Colonic mucosa (tissue), 4 donors: Measurements from ENCODE around the gene CRYAB. TPM values are rescaled to one million over a fixed set of nuclear protein-coding genes. Genes with fewer than 3 reads are reported as not detected.

Source experiments
- DNase-seq: peaks from one replicate; pipeline ENCODE4 v3.0.0-alpha.2; 2020
- H3K27ac ChIP-seq: fragments of 200-600 bp; one replicate; pipeline ENCODE4 v1.8.0; 2021
- H3K27me3 ChIP-seq: fragments of 200-600 bp; one replicate; pipeline ENCODE4 v1.8.0; 2021
- H3K36me3 ChIP-seq: fragments of 200-600 bp; one replicate; pipeline ENCODE4 v1.8.0; 2021
- H3K4me1 ChIP-seq: fragments of 200-600 bp; one replicate; pipeline ENCODE4 v1.8.0; 2021; ENCODE audit warnings: mild to moderate bottlenecking
- H3K4me3 ChIP-seq: fragments of 200-600 bp; one replicate; pipeline ENCODE4 v1.8.0; 2021
- H3K9ac ChIP-seq, 2 donors: one replicate each; pipeline ENCODE4 v1.7.0; 2013; ENCODE audit warnings: control low read depth in 2 of 2, low read depth in 2 of 2, low read length in 2 of 2
- H3K9me3 ChIP-seq: fragments of 200-600 bp; one replicate; pipeline ENCODE4 v1.8.0; 2021
- intact Hi-C: fragments of 100-400 bp; cut with DNase I; formaldehyde crosslinking; loops from one replicate; pipeline ENCODE4 v1.14.1; 2022
- total RNA-seq, 2 donors: library from RNA; stranded (reverse); fragmentation: NEBNext Ultra II Directional in 1 of 2; extraction: Animal tissue kit (Norgen Biotek cat#: 25700) in 1 of 2; gene quantifications; one replicate each; pipeline ENCODE4 v1.2.1, GENCODE V29; 2021
- TF ChIP-seq, protein P1 (sequence below): fragments of 200-600 bp; IDR thresholded peaks from one replicate; pipeline ENCODE4 v1.8.0; 2022; ENCODE audit warnings: antibody characterized with exemption, mild to moderate bottlenecking
- donor health status: healthy.
- donor health status: DM: no; HTN: no; CAD: no.
- donor health status: DM: no; HTN: no; CAD: no.

The CRYAB gene
- total RNA-seq, 2 donors from 2014 or later = 10.6 to 166 TPM

DNA sequence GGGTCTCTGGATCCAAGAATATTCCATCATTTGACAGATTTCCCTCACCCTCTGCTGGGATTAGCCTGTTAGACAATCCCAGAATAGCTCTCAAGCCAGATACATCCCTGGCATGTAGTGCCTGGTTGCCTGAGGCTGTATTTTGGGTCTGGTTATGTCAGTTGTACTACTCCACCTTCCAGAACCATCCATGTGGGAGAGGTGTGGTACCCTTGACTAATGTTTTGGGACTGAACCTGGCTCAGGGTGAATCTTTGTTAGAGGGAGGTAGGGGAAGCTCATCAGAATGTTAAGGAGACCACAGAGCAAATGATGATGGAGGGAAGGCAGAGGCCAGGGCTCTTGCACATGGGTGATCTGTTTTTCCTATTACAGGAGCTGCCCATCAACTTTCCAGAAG, 12.4 kb upstream of the CRYAB start:
- DNase-seq = no peak
- intact Hi-C loops = loop anchor here (5.0 kb wide), 1 partner anchor 42 kb away; no protein-coding TSS in a partner anchor
- TF ChIP-seq, protein P1, sequence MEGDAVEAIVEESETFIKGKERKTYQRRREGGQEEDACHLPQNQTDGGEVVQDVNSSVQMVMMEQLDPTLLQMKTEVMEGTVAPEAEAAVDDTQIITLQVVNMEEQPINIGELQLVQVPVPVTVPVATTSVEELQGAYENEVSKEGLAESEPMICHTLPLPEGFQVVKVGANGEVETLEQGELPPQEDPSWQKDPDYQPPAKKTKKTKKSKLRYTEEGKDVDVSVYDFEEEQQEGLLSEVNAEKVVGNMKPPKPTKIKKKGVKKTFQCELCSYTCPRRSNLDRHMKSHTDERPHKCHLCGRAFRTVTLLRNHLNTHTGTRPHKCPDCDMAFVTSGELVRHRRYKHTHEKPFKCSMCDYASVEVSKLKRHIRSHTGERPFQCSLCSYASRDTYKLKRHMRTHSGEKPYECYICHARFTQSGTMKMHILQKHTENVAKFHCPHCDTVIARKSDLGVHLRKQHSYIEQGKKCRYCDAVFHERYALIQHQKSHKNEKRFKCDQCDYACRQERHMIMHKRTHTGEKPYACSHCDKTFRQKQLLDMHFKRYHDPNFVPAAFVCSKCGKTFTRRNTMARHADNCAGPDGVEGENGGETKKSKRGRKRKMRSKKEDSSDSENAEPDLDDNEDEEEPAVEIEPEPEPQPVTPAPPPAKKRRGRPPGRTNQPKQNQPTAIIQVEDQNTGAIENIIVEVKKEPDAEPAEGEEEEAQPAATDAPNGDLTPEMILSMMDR = no peak
- Histone ChIP-seq H3K27me3 (no peaks in the 10 kb centered on the region), H3K4me1 (peaks cover 4% of the 10 kb centered on the region), H3K36me3 (no peaks in the 10 kb centered on the region), H3K27ac (no peak overlapping the region), H3K4me3 (no peak overlapping the region), H3K9ac (no peak overlapping the region), H3K9me3 (no peaks in the 10 kb centered on the region)

- DNase-seq = no peak
- H3K27ac ChIP-seq = peak overlapping the region; percentile 35
- no peak overlapping the region for H3K9ac ChIP-seq
- TF ChIP-seq, protein P1 = no peak
- intact Hi-C loops = loop anchor here (5.0 kb wide), 1 partner anchor 41 kb away; no protein-coding TSS in a partner anchor
- H3K27me3 ChIP-seq = no peaks in the 10 kb centered on the region
- no peaks in the 10 kb centered on the region for H3K9me3 ChIP-seq
- H3K4me1 ChIP-seq = peaks cover 6% of the 10 kb centered on the region
- H3K36me3 ChIP-seq = no peaks in the 10 kb centered on the region
- no peak overlapping the region for H3K4me3 ChIP-seq
Measured at GRCh38 chr11:111923351-111923788, 11.8 kb upstream of the CRYAB start.

DNA sequence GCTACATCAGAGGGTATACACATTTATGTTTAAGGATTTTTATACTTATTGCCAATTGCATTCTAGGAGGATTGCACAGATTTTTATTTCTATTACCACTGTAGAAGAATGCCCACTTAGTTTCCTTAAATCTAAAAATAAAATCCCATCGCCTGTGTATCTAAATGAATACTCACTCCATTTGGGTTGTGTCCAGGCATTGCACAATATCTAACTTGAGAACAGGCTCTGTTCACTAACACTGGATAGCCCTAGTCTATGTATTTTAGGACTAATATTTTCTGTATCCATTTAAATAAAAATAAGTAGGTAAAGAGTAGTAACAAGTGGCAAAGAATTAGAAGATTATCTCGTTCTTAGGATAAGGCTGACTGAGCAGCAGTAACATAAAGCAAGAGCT, 11.2 kb upstream of the CRYAB start:
- H3K36me3 ChIP-seq = no peaks in the 10 kb centered on the region
- intact Hi-C loops = loop anchor here (5.0 kb wide), 1 partner anchor 41 kb away; no protein-coding TSS in a partner anchor

DNA sequence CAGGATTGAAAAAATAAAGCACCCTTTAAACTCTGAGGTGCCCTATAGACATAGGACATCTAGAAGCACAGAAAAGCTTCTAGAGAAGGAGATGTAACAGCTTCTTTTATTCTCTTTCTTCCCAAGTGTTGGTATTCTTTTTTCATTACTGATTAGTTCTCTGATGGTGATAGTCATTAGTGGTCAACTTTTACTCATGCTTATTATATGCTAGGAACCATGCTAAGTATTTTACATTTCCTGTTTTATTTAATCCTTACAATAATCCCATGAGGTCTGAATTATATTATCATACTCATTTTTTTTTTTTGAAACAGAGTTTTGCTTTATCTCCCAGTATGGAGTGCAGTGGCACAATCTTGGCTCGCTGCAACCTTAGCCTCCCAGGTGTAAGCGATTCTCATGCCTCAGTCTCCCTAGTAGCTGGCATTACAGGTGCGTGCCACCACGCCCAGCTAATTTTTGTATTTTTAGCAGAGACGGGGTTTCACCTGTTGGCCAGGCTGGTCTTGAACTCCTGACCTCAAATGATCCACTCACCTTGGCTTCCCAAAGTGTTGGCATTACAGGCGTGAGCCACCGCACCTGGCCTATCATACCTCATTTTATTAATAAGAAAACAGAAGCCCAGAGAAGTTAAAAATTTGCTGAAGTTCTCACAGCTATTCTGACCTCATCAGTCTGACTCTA, 10.1 kb upstream of the CRYAB start:
- TF ChIP-seq, protein P1 = no peak
- Histone ChIP-seq H3K36me3 (no peaks in the 10 kb centered on the region), H3K27me3 (no peaks in the 10 kb centered on the region), H3K27ac (no peak overlapping the region), H3K9me3 (no peaks in the 10 kb centered on the region), H3K4me1 (peaks cover 7% of the 10 kb centered on the region), H3K9ac (no peak overlapping the region), H3K4me3 (no peak overlapping the region)
- DNase-seq = no peak
- intact Hi-C loops = loop anchor here (5.0 kb wide), 1 partner anchor 39 kb away; no protein-coding TSS in a partner anchor

More for the DNA sequence above, 11.2 kb upstream of the CRYAB start:
- Histone ChIP-seq H3K27me3 (no peaks in the 10 kb centered on the region), H3K4me3 (no peak overlapping the region), H3K4me1 (peaks cover 7% of the 10 kb centered on the region), H3K27ac (no peak overlapping the region), H3K9ac (no peak overlapping the region), H3K9me3 (no peaks in the 10 kb centered on the region)
- DNase-seq = peak; percentile 51
- TF ChIP-seq, protein P1 = no peak

- no peak overlapping the region for H3K4me3 ChIP-seq
- intact Hi-C loops = loop anchor here (5.0 kb wide), 1 partner anchor 39 kb away; no protein-coding TSS in a partner anchor
- no peaks in the 10 kb centered on the region for H3K36me3 ChIP-seq
- TF ChIP-seq, protein P1 = no peak
- H3K9ac ChIP-seq = no peak overlapping the region
- no peaks in the 10 kb centered on the region for H3K9me3 ChIP-seq
- H3K4me1 ChIP-seq = peaks cover 3% of the 10 kb centered on the region
- no peak overlapping the region for H3K27ac ChIP-seq
- H3K27me3 ChIP-seq = no peaks in the 10 kb centered on the region
- no peak for DNase-seq
Measured at GRCh38 chr11:111920908-111921307, 9.3 kb upstream of the CRYAB start.
